GM20000 (cell line): ENCODE data around the gene ENDOV.

ENCODE experiments used
- DNase-seq: peaks from one replicate; pipeline ENCODE4 v3.0.0; 2012; ENCODE audit warnings: low spot score
- TF ChIP-seq, protein P1 (sequence below): IDR thresholded peaks from 2 replicates; pipeline ENCODE4 v1.5.1; 2012; ENCODE audit warnings: mild to moderate bottlenecking, control low read depth; ENCODE audit errors: extremely low read depth, missing control alignments

ENDOV gene

GRCh38 chr17:80454557-80455335 lies 39.8 kb downstream of the ENDOV start:
- peak; percentile 99 for DNase-seq
- TF ChIP-seq, protein P1, sequence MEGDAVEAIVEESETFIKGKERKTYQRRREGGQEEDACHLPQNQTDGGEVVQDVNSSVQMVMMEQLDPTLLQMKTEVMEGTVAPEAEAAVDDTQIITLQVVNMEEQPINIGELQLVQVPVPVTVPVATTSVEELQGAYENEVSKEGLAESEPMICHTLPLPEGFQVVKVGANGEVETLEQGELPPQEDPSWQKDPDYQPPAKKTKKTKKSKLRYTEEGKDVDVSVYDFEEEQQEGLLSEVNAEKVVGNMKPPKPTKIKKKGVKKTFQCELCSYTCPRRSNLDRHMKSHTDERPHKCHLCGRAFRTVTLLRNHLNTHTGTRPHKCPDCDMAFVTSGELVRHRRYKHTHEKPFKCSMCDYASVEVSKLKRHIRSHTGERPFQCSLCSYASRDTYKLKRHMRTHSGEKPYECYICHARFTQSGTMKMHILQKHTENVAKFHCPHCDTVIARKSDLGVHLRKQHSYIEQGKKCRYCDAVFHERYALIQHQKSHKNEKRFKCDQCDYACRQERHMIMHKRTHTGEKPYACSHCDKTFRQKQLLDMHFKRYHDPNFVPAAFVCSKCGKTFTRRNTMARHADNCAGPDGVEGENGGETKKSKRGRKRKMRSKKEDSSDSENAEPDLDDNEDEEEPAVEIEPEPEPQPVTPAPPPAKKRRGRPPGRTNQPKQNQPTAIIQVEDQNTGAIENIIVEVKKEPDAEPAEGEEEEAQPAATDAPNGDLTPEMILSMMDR, result no peak

- TF ChIP-seq, protein P1, result no peak
- peak; percentile 83 for DNase-seq
These were observed 40.4 kb downstream of the ENDOV start for GRCh38 chr17:80455336-80455710.

DNA sequence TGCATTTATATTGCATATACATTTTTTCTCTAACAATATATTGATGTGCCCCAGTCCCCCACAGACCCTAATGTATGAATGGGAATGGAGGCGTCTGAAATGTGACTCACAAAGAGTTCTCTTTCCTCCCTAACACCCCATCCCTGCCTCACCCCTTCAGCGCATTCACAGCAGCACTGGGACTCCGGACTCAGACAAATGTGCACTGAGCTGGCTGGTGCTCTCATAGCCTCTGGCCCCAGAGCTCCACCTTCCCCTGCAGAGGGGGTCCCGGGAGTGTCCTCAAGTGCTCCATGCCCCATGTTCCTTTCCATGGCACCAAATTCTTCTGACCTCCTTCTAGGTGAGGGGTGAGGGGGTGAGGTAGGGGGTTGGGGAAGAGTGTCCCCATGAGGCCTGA lies 40.8 kb downstream of the ENDOV start:
- TF ChIP-seq, protein P1, result no peak
- DNase-seq, result no peak

DNA sequence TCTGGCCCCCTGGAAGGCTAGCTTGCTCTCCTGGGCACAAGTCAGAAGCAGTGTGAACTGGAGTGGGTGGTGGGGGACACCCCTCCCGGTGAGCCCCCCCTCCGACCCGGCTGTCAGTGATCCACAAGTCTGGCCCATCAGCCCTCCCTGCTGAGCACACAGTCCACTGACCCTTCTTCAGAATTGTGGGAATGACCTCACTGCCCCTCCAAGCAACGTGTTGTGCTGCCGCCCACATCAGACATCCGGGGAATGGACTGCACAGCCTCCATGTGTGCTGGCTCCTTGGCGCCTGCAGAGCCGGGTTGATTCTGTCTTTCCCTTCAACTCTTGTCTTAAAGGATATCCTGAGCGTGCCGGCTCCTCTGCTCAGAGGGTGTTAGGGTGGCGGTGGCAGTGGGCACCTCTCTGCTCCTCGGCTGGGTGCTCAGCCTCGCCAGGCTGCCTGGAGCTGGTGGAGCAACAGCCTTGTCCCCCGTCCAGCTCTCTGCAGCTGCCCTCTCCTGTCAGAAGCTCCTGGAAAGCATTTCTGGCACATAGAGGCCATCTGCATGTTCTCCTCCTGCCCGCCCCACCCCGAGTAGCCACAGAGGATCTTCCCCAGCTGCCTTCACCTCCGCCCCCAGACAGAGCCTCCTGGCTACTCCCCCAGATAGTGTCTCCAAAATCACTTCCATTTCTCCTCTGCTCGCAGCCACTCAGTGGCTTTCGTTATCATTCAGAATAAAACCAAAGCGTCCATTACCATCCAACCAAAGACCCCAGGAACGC lies 41.7 kb downstream of the ENDOV start:
- TF ChIP-seq, protein P1, result no peak
- no peak for DNase-seq

- no peak for DNase-seq
- TF ChIP-seq, protein P1, result no peak
These were observed 42.4 kb downstream of the ENDOV start for GRCh38 chr17:80457236-80457856.

GRCh38 chr17:80458016-80458415 lies 43.0 kb downstream of the ENDOV start:
- DNase-seq, result no peak

GRCh38 chr17:80459234-80459633 lies 44.3 kb downstream of the ENDOV start:
- no peak for DNase-seq
- TF ChIP-seq, protein P1, result no peak

More at GRCh38 chr17:80458016-80458415, 43.0 kb downstream of the ENDOV start:
- TF ChIP-seq, protein P1, result no peak
